HUES6 (cell line): ENCODE results near the gene ACAD8.

Experiments used
- H3K27ac ChIP-seq: 2 replicates; pipeline ENCODE4 v1.7.0; 2013; ENCODE audit warnings: low read depth, mild to moderate bottlenecking, low read length, inconsistent platforms
- H3K27me3 ChIP-seq: 2 replicates; pipeline ENCODE4 v1.6.1; 2013; ENCODE audit warnings: low read length; ENCODE audit not compliant: control insufficient read depth, insufficient read depth
- H3K36me3 ChIP-seq: 2 replicates; pipeline ENCODE4 v1.6.1; 2013; ENCODE audit warnings: low read length; ENCODE audit not compliant: control insufficient read depth, insufficient read depth
- H3K4me1 ChIP-seq: 2 replicates; pipeline ENCODE4 v1.6.1; 2013; ENCODE audit warnings: low read length; ENCODE audit not compliant: control insufficient read depth, insufficient read depth
- H3K4me3 ChIP-seq: 2 replicates; pipeline ENCODE4 v1.5.1; 2013; ENCODE audit warnings: low read depth, low read length
- H3K9ac ChIP-seq: one replicate; pipeline ENCODE4 v1.6.1; 2013; ENCODE audit warnings: mild to moderate bottlenecking, low read length
- H3K9me3 ChIP-seq: 2 replicates; pipeline ENCODE4 v1.6.1; 2013; ENCODE audit warnings: low read depth, low read length; ENCODE audit not compliant: control insufficient read depth, insufficient read depth

Gene ACAD8

DNA sequence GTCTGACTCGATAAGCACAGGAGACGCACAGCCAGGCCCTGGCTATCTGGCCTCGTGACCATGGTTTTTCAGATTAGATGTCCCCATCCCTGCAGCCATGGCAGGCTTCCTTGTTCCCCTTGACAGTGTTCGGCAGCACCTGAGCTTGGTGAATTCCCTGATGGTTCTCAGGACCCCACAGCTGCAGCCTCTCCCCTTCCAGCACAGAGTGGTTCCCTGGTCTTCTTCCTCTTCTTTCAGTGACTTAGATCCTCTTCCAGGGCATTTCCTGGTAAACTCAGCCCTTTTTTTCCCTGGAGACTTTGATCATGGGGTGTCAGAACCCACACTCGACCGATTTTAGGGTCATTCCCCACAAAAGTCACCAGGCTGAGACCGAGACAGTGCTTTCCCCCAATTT lies 37.3 kb downstream of the ACAD8 start:
- Histone ChIP-seq H3K4me3 (no peak overlapping the region), H3K9ac (no peak overlapping the region), H3K27me3 (no peaks in the 10 kb centered on the region), H3K36me3 (peaks cover 16% of the 10 kb centered on the region), H3K4me1 (peaks cover 20% of the 10 kb centered on the region), H3K27ac (no peak overlapping the region), H3K9me3 (no peaks in the 10 kb centered on the region)

DNA sequence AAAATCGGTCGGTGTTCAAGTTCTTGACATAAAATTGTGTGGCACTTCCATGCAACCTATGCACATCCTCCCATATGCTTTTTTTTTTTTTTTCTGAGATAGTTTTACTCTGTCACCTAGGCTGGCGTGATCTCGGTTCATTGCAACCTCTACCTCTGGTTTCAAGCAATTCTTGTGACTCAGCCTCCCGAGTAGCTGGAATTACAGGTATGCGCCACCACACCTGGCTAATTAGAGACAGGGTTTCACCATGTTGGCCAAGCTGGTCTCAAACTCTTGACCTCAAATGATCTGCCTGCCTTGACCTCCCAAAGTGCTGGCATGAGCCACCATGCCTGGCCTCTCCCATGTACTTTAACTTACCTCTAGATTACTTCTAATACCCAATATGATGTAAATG lies 37.8 kb downstream of the ACAD8 start:
- H3K27me3 ChIP-seq, result no peaks in the 10 kb centered on the region
- H3K9me3 ChIP-seq, result no peaks in the 10 kb centered on the region
- peaks cover 20% of the 10 kb centered on the region for H3K4me1 ChIP-seq
- no peak overlapping the region for H3K27ac ChIP-seq
- no peak overlapping the region for H3K4me3 ChIP-seq
- peaks cover 14% of the 10 kb centered on the region for H3K36me3 ChIP-seq
- H3K9ac ChIP-seq, result no peak overlapping the region

- no peak overlapping the region for H3K27ac ChIP-seq
- no peaks in the 10 kb centered on the region for H3K27me3 ChIP-seq
- H3K9ac ChIP-seq, result no peak overlapping the region
- no peaks in the 10 kb centered on the region for H3K9me3 ChIP-seq
- H3K4me3 ChIP-seq, result no peak overlapping the region
- peaks cover 18% of the 10 kb centered on the region for H3K4me1 ChIP-seq
- H3K36me3 ChIP-seq, result peaks cover 12% of the 10 kb centered on the region
Observed at GRCh38 chr11:134292661-134293060, 39.3 kb downstream of the ACAD8 start.

GRCh38 chr11:134293119-134294113 lies 40.0 kb downstream of the ACAD8 start:
- Histone ChIP-seq H3K4me1 (peaks cover 14% of the 10 kb centered on the region), H3K27me3 (no peaks in the 10 kb centered on the region), H3K9ac (no peak overlapping the region), H3K36me3 (peaks cover 12% of the 10 kb centered on the region), H3K9me3 (no peaks in the 10 kb centered on the region), H3K4me3 (no peak overlapping the region), H3K27ac (no peak overlapping the region)

GRCh38 chr11:134294664-134295063 lies 41.3 kb downstream of the ACAD8 start:
- H3K36me3 ChIP-seq, result peaks cover 14% of the 10 kb centered on the region
- no peak overlapping the region for H3K9ac ChIP-seq
- H3K4me1 ChIP-seq, result peaks cover 3% of the 10 kb centered on the region
- no peak overlapping the region for H3K27ac ChIP-seq
- H3K9me3 ChIP-seq, result no peaks in the 10 kb centered on the region
- H3K27me3 ChIP-seq, result no peaks in the 10 kb centered on the region
- H3K4me3 ChIP-seq, result no peak overlapping the region

DNA sequence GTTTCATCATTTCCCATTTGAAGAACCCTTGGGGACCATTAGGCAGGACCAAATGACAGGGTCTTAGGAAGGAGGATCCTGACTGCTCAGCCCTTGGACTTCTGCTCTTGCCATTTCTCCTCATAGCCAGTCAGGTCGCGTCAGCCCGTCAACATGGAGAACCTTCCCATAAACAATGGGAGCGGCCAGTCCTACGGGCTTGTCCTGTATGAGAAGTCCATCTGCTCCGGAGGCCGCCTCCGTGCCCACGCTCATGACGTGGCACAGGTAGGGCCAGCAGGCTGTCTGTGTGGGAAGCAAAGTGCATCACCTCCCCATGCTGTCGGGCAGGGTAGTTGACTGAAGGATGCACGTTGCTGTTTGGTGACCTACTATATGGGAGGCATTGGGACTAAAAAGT lies 58.9 kb downstream of the ACAD8 start:
- Histone ChIP-seq H3K27me3 (no peaks in the 10 kb centered on the region), H3K9me3 (peaks cover 5% of the 10 kb centered on the region; the same call in 1 of the 2 replicates)

DNA sequence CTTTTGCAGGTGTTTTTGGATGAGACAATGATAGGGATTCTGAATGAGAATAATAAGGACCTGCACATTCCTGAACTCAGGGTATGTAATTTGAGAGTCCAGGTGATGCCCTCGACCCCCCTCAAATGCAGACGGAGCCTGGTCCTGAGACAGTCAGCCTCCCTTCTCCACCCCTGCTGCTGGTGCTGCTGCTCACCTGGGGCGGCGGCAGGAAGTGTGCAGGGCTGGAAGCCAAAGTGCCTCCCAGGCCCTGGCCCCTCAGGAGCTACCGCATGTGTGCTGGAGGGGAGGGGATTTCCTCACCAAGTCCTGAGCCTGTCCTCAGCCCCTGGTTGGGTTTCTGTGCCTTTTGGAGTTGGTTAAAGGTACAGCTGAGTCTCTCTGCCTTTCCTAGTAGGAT lies 59.4 kb downstream of the ACAD8 start:
- Histone ChIP-seq H3K4me3 (no peak overlapping the region), H3K4me1 (peaks cover 8% of the 10 kb centered on the region; the same call in 1 of the 2 replicates), H3K9me3 (peaks cover 5% of the 10 kb centered on the region; the same call in 1 of the 2 replicates), H3K36me3 (peaks cover 5% of the 10 kb centered on the region), H3K9ac (no peak overlapping the region), H3K27me3 (no peaks in the 10 kb centered on the region), H3K27ac (no peak overlapping the region)

More for the DNA sequence above, 58.9 kb downstream of the ACAD8 start:
- peaks cover 8% of the 10 kb centered on the region; the same call in 1 of the 2 replicates for H3K4me1 ChIP-seq
- no peak overlapping the region for H3K4me3 ChIP-seq
- no peak overlapping the region for H3K9ac ChIP-seq
- no peak overlapping the region for H3K27ac ChIP-seq
- H3K36me3 ChIP-seq, result peaks cover 10% of the 10 kb centered on the region

GRCh38 chr11:134313379-134313778 lies 60.0 kb downstream of the ACAD8 start:
- Histone ChIP-seq H3K27ac (no peak overlapping the region), H3K4me1 (peaks cover 8% of the 10 kb centered on the region; the same call in 1 of the 2 replicates), H3K4me3 (no peak overlapping the region), H3K36me3 (peaks cover 4% of the 10 kb centered on the region), H3K27me3 (no peaks in the 10 kb centered on the region), H3K9me3 (peaks cover 5% of the 10 kb centered on the region; the same call in 1 of the 2 replicates), H3K9ac (no peak overlapping the region)

GRCh38 chr11:134313821-134314607 lies 60.6 kb downstream of the ACAD8 start:
- Histone ChIP-seq H3K27me3 (no peaks in the 10 kb centered on the region), H3K4me1 (peaks cover 8% of the 10 kb centered on the region; the same call in 1 of the 2 replicates), H3K9me3 (peaks cover 5% of the 10 kb centered on the region; the same call in 1 of the 2 replicates), H3K9ac (no peak overlapping the region), H3K27ac (no peak overlapping the region), H3K4me3 (no peak overlapping the region), H3K36me3 (peaks cover 6% of the 10 kb centered on the region)
